Stimulated activated CD4-positive, alpha-beta T cell treated with anti-CD3 and anti-CD28 coated beads, TNF-alpha, amount 100 ng/mL, for 4 hours (primary cell): ENCODE data around the gene DLGAP4.
A peak's percentile ranks its signal among the peaks of the same experiment; 100 is the strongest.

Source experiments
- DNase-seq, 3 experiments: peaks; one replicate each; pipeline ENCODE4 v3.0.0-alpha.2; 2020; ENCODE audit warnings: low read depth in 3 of 3

Gene DLGAP4

GRCh38 chr20:36454698-36455427, 148.7 kb downstream of the DLGAP4 start:
- DNase-seq: no peak

GRCh38 chr20:36455972-36456625, 150.0 kb downstream of the DLGAP4 start:
- DNase-seq: no peak

GRCh38 chr20:36460648-36461599, 154.8 kb downstream of the DLGAP4 start:
- DNase-seq: peak; percentile 84 to 87 (median 85)

- DNase-seq: no peak
Observed at GRCh38 chr20:36461600-36462439, 155.7 kb downstream of the DLGAP4 start.

GRCh38 chr20:36462440-36463211, 156.5 kb downstream of the DLGAP4 start:
- no peak for DNase-seq

- no peak for DNase-seq
Observed at GRCh38 chr20:36463212-36464061, 157.3 kb downstream of the DLGAP4 start.

- DNase-seq: peak in 2 of 3 experiments; percentile 23 to 37
Observed at GRCh38 chr20:36465109-36466080, 159.3 kb downstream of the DLGAP4 start.

- DNase-seq: no peak
Observed at GRCh38 chr20:36466089-36466488, 159.9 kb downstream of the DLGAP4 start.

- DNase-seq: peak in 1 of 3 experiments; percentile 35
Observed at GRCh38 chr20:36467076-36467999, 161.2 kb downstream of the DLGAP4 start.

GRCh38 chr20:36468149-36469000, 162.2 kb downstream of the DLGAP4 start:
- DNase-seq: no peak

- no peak for DNase-seq
Observed at GRCh38 chr20:36469973-36470372, 163.8 kb downstream of the DLGAP4 start.

GRCh38 chr20:36471885-36472636, 165.9 kb downstream of the DLGAP4 start:
- DNase-seq: no peak

- DNase-seq: no peak
Observed at GRCh38 chr20:36472637-36473090, 166.5 kb downstream of the DLGAP4 start.

GRCh38 chr20:36473164-36473563, 167.0 kb downstream of the DLGAP4 start:
- no peak for DNase-seq

- DNase-seq: no peak
Observed at GRCh38 chr20:36474563-36474962, 168.4 kb downstream of the DLGAP4 start.
